NB4 (cell line): ENCODE data around the gene SS18L1.

ENCODE experiments used
- DNase-seq: peaks from one replicate; pipeline ENCODE4 v3.0.0; 2010; ENCODE audit warnings: low read depth
- H3K4me3 ChIP-seq: one replicate; pipeline ENCODE4 v1.5.1; 2011; ENCODE audit warnings: mild to moderate bottlenecking, low read depth, low read length, moderate library complexity
- MYC ChIP-seq: IDR thresholded peaks from 2 replicates; pipeline ENCODE4 v1.6.1; 2011; ENCODE audit warnings: low read depth, low read length
- POLR2A ChIP-seq: IDR thresholded peaks from 2 replicates; pipeline ENCODE4 v1.6.1; 2011; ENCODE audit warnings: mild to moderate bottlenecking; ENCODE audit not compliant: insufficient read length; ENCODE audit errors: extremely low read depth
- TF ChIP-seq, protein P1 (sequence below): IDR thresholded peaks from 2 replicates; pipeline ENCODE4 v1.6.1; 2011; ENCODE audit warnings: low read depth, low read length
- TF ChIP-seq, protein P2 (sequence below): IDR thresholded peaks from one replicate; pipeline ENCODE4 v1.5.1; 2012; ENCODE audit warnings: low read depth, low read length

Gene SS18L1

DNA sequence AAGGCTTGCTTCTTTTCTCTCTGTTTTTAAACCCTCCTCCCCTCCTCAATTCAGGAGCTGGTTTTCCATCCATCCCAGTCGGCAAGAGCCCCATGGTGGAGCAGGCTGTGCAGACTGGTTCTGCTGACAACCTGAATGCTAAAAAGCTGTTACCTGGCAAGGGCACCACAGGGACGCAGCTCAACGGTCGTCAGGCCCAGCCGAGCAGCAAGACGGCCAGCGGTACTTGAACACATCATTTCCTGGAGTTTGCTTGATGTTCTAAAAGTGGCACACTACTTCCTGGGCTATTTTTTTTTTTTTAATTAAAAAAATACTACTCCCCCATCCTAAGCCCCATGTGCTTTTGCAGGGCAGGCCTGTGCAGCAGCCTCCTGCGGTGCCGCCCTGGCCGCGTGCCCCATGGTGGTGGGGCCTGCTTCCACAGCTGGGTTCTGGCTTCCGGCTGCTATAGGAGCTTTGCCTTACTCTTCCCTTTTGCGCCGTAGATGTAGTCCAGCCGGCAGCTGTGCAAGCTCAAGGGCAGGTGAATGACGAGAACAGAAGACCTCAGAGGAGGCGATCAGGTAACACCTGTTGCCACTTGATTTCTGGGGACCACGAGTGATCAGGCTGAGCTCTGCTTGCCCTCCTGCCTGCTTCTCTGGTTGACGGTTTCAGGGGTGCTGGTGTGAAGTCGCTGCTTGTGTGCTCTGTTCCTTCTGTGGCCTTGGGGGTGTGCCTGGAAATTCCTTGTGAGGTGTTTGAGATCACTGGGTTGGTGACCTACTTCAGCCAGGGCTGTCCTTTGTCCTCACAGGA, 13.6 kb upstream of the SS18L1 start:
- H3K4me3 ChIP-seq, result no peak overlapping the region
- TF ChIP-seq POLR2A, result no peak
- TF ChIP-seq, protein P1, sequence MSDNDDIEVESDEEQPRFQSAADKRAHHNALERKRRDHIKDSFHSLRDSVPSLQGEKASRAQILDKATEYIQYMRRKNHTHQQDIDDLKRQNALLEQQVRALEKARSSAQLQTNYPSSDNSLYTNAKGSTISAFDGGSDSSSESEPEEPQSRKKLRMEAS, result no peak
- TF ChIP-seq, protein P2, sequence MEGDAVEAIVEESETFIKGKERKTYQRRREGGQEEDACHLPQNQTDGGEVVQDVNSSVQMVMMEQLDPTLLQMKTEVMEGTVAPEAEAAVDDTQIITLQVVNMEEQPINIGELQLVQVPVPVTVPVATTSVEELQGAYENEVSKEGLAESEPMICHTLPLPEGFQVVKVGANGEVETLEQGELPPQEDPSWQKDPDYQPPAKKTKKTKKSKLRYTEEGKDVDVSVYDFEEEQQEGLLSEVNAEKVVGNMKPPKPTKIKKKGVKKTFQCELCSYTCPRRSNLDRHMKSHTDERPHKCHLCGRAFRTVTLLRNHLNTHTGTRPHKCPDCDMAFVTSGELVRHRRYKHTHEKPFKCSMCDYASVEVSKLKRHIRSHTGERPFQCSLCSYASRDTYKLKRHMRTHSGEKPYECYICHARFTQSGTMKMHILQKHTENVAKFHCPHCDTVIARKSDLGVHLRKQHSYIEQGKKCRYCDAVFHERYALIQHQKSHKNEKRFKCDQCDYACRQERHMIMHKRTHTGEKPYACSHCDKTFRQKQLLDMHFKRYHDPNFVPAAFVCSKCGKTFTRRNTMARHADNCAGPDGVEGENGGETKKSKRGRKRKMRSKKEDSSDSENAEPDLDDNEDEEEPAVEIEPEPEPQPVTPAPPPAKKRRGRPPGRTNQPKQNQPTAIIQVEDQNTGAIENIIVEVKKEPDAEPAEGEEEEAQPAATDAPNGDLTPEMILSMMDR, result no peak
- no peak for TF ChIP-seq MYC
- DNase-seq, result no peak

DNA sequence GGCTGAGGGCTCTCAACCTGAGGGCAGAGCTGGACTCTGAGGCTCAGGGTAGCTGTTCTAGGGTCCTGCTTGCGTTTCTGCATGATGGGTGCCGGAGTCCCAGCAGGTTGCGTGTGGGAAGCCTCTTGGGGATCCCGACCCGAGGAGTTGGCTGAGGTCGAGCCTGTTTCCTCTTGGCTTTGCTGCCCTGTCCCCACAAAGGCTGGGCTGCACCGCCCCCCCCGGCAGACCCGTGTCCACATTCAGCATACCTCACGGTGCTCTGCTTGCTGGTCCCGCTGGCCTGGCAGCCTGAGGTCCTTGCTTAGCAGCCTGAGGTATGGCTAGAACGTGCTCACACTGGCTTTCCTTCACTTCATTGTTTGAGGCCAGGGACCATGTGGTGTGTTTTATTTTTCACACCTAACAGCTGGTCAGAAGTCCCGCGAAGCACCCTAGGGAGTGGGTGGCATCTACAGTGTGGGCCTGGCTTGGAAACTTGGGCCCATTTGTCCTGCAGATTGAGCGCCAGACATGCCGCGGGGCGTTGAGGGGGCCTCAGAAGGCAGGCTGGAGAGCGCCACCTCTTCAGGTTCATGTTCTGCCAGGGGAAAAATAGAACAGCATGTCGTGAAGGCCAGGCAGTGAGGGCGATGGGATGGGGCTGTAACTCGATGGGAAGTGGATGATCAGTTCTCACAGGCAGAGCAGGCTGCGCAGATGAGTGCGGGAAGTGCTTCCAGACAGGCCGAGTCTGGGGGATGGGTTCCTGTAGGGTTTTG, 11.8 kb upstream of the SS18L1 start:
- TF ChIP-seq, protein P2, result no peak
- no peak for TF ChIP-seq POLR2A
- TF ChIP-seq, protein P1, result no peak
- TF ChIP-seq MYC, result no peak
- no peak for DNase-seq
- no peak overlapping the region for H3K4me3 ChIP-seq

DNA sequence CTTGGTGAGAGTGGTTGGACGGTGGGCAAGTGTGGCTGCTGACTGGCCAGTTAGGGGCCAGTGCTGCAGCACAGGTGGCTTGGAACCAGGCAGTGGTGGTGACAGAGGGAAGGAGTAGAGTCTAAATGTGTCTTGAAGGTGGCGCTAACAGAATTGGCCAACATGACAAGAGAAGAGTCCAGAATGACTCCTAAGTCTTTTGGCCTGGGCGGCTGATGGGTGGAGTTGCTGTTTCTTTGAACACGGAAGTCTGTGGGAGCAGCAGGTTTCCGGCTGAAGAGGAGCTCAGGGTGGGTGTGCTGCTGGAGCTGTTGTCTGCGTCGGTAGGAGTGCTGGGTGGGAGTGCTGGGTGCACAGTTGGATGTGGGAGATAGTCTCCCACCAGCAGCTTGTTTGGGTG, 11.1 kb upstream of the SS18L1 start:
- no peak for DNase-seq
- TF ChIP-seq POLR2A, result no peak
- TF ChIP-seq, protein P1, result no peak
- TF ChIP-seq, protein P2, result no peak
- no peak for TF ChIP-seq MYC
- no peak overlapping the region for H3K4me3 ChIP-seq

DNA sequence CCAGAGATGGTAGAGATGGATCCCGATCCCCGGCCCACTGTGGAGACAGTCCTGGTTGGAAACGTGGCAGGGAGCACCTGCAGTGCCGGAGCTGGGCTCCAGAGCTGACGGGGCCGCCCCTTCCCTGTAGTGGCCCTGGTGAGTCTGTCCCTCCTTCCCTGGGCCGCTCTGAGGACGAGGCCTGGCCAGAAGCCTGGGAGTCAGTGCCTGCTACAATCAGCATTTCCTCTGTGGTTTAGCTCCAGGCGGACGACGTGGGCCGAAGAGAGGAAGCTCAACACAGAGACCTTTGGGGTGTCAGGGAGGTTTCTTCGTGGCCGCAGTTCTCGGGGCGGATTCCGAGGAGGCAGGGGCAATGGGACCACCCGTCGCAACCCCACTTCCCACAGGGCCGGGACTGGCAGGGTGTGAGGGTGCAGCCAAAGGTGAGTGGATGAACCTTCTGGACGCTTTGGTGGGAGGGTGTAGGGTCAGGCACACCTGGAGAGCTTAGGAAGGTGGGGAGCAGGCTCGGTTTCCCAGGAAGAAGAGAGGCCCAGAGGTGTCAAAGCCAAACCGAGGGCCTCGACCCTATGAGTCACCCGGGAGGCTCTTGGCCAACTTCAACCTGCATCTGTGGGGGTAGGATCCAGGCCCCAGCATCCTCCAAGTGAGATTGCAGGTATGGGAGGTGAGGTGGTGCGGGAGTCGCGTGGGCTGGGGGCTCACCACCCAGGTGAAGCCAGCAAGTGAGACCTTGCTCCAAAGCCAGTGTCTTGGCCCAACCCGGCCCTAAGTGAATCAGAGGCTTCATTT, 10.3 kb upstream of the SS18L1 start:
- TF ChIP-seq, protein P2, result no peak
- TF ChIP-seq, protein P1, result no peak
- TF ChIP-seq MYC, result no peak
- TF ChIP-seq POLR2A, result no peak
- no peak for DNase-seq
- H3K4me3 ChIP-seq, result no peak overlapping the region

DNA sequence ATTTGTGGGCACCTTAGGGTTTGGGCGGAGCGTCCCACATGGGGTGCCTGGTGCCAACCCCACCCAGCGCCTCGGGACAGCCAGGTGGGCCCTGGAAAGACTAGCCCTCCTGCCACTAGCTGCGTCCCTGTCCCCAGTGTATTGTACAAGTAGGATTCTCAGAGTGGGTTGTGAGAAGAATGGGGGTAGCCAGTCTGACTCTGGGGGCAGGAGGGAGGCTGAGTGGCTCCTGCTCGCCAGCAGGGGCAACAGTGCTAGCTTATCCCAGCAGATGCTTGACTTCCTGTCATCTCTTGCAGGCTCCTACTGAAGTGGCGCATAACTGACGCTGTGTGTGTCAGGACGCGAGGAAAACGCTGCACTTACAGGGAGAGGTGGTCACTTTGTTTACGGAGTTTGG, 9.7 kb upstream of the SS18L1 start:
- H3K4me3 ChIP-seq, result no peak overlapping the region
- TF ChIP-seq, protein P2, result peak; percentile 32
- no peak for TF ChIP-seq MYC
- peak; percentile 51 for DNase-seq
